Stimulated activated CD8-positive, alpha-beta memory T cell treated with anti-CD3 and anti-CD28 coated beads, Interleukin-4, amount 100 ng/mL, for 48 hours (primary cell): ENCODE results near the gene FSTL5.

ENCODE experiments used
- DNase-seq: peaks from one replicate; pipeline ENCODE4 v3.0.0-alpha.2; 2020

The FSTL5 gene

DNA sequence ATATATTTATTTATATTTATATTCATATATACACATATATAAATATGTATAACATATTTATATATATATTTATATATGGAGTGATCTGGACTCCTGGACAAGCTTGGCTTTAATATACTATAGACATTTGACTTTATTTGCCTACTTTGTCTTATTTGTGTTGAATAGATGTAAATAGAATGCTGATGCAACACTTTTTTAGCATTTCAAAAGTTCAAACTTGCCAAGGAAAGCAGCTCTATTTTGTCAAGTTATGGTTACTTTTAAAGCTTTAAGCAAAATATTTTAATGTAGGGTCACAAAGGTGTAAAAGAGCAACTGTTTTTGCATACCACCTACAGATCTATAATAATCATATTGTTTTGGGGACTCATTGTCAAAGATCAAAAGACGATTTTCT, 61.1 kb downstream of the FSTL5 start:
- no peak for DNase-seq

DNA sequence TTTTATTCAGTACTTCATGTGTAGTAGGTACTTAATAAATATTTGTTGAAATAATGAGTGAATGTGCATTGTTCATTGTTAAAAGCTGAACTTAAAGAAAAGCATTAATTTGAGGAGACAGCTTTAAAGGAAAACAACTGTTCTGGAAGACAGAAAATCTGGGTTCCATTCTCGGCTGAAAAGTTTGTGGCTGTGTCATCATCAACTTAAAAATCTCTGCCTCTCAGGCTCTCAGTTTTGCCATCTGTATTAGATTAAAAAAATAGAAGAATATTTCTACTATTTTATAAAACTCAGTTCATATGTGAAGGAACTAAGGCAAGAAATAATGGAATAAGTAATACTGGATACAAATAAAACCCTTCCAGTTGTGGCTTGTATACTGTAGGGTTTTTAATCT, 62.5 kb downstream of the FSTL5 start:
- DNase-seq, result no peak

DNA sequence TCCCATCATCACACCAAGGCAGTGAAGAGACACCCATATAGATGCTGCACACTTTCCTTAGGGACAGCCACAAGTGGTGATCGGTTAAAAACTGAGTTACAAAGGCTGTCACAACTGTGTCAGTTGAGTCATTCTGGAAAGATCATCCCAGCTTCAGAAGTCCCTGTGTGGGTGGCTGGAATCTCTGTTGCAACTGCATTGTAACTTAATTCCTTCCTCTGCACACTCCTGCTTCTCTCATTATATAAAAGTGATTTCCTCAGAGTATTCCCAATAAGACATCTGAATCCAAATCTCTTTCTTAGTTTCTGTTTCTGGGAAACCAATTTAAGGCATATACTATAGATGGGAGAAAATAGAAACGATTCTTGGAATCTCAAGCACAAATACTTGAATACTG, 88.1 kb downstream of the FSTL5 start:
- DNase-seq, result no peak

DNA sequence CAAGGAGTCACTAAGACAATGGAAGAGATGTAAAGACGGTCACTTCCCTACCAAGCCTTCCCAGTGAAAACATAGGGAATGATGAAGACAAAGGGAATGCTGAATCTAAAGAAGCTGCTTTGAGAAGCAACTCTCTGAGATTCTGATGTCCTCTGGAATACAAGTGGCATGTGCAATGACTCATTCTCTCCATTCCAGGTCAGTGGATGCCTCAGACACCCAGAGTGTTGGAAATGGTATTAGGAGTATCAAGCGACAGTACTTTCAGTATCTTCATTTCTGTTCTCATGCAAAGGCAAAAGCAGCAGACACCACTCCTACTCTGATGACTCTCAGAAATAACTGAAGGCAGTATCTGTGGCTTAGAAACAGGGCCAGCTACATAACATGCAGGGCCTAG, 102.6 kb downstream of the FSTL5 start:
- no peak for DNase-seq

DNA sequence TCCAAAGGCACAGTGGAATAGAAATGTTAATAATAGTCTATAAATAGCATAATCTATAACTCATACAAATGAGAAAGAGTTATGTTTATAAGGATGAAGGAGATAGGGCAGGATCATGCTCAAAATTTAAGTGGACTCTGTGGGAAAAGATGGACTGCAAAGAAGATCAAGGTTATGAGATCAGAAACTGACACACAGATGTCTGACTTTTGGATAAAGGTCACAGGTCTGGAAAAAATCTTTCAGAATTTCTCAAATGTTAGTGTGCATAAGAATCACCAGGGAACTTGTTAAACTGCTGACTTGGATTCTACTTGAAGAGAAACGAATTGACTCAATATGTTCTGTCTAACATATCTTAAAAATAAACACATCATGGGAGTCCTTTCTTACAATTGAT, 104.1 kb downstream of the FSTL5 start:
- DNase-seq, result no peak

DNA sequence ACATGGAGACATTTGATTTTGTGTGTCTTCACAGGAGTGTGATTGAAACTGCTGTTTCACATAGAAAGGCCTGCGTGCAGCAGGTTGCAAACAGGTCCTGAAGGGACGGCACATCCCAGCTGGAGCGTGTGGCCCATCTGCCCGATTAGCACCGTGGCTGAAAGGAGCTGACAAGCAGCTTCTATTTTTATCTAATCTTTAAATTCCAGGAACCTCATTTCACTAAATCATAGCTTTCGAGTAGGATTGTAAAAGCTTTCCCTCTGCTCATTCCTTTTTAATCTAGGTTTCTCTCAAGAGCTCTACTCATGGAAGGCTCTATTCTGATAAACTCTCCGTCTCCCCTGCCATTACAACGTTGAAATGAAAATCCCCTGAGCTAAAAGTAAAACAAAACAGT, 106.8 kb downstream of the FSTL5 start:
- DNase-seq, result no peak

DNA sequence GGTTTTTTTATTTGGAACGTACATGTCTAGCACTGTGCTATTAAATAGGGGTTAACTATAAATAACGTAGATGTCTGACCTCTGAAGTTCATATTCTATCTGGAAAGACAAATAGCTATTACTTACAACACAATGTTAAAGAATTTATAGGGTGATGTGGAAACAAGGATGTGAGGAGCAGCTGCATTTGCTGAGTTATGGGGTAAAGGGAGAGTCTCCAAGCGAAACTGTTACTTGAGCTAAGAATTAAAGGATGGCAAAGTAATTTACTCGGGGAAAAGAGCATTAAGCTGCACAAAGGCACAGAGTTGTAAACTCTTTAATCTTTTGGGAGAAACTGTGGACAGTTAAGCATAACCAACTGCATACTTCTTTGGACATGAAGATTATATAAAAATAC, 117.7 kb downstream of the FSTL5 start:
- no peak for DNase-seq

DNA sequence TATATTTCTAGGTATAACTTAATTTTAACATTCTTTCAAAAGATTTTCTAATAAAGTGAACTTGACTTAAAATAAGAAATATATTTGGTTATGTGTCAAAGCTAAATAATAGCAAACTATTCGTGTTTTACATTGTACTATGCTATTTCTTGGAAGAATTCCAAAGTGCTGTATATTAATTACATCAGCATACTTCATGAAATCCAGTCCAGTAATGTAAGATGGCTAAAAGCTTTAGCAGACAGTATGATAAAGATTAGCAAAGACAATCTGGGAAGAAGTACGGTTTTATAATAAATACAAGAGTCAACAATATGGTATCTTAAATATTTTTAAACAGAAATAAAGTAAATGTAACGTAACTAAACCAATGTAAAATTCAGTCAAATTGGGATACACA, 125.7 kb downstream of the FSTL5 start:
- no peak for DNase-seq

DNA sequence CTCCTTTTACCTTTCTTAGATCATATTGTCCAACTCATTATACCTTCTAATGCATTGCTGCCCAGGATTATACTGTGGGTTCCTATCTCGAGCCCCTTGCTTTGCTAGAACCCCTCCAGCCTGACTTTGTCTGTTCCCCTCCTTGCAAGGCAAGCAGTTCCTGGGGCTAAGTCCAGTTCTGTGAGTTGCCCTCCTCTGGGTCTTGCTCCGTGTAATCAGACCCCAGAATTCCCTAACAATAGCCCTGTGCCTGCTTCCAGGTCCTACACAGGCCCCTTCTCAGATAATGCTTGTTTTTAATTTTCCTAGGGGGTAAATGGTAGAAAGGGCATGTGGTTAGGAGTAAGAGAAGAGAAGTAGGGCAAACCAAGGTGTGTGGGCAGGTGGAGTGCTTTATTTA, 145.9 kb downstream of the FSTL5 start:
- no peak for DNase-seq

DNA sequence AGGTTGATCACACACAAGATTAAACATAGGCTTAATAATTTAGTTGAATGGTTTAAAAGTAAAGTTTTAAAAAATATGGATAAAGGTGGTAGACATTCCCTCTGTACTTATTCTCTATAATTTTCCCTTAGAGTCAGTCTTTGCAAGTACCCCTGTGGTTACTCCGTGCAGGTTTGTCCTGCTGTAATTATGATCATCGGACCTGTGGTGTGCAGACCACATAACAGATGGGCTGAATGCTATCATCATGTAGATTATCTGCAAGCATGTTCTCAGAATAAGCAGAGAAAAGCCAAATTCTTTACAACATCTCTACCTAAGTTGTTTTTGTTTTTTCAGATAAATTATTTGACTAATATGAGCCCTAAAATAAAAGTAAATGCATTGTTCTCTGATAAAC, 146.8 kb downstream of the FSTL5 start:
- no peak for DNase-seq

DNA sequence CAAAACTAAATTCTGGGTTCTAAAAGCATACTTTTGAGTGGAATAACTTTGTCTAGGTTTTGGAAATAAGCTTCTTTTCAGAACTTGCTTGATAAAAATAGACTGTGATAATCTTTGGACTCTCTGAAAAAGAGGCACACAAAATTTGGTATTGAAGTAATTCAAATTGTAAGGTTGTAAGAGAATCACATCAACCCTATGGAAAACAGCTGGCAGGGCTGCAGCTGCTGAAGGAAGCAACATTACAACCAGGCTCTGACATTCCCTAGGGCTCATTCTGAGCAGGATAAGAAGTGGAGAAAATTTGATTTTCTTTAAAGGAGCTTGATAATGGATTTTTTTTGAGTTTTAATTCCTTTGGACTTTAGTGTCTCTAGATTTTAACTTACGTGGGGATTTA, 147.6 kb downstream of the FSTL5 start:
- DNase-seq, result no peak

DNA sequence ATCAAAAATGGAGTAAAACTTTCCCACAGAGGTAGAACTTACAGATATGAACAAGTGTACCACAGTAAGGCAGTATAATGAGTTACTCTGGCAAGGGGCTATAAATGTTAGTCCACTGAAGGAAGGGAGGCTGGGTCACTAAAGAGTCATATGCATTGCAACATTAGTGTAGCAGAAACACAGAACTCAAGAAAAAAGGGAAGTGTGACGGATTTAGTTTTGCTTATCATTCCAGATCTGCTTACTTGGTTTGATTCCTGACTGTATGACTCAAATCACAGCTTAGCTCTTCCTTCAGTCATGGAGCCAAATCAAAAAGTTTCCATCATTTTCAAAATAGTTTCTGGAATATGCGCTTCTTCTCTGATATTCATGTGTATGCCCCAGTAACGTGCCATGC, 148.7 kb downstream of the FSTL5 start:
- no peak for DNase-seq

DNA sequence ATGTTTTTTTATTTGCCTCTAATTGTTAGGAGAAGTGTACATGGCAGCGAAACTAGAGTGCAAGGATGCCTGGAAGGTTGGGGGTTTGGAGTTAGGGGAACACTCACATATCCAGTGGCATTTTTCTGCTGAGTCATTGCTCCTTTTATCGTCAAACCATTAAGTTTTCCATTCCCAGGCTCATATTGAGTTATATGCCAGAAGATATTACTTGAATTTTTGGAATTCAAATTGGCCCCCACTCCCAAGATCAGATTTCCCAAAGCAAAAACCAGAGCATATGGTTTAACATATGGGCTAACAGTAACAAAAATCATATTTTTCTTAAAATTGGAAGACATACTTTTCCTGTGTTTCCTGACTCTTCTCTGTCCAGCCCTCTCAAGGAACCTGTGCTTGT, 152.7 kb downstream of the FSTL5 start:
- DNase-seq, result no peak

DNA sequence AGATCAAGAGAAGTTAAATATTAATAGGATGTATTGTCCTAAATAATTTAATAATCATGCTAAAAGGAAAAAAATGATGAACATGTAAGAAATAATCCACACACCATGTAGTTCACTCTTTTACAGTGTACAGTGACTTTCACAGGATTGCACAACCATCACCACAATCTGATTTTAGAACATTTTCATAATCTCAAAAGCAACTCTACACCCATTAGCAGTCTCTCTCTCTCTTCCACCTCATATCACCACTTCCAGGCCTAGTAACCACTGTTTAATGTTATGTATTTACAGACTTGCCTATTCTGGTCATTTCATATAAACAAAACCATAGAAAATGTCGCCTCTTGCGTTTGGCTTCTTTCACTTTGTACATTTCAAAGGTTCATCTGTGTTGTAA, 153.4 kb downstream of the FSTL5 start:
- no peak for DNase-seq

DNA sequence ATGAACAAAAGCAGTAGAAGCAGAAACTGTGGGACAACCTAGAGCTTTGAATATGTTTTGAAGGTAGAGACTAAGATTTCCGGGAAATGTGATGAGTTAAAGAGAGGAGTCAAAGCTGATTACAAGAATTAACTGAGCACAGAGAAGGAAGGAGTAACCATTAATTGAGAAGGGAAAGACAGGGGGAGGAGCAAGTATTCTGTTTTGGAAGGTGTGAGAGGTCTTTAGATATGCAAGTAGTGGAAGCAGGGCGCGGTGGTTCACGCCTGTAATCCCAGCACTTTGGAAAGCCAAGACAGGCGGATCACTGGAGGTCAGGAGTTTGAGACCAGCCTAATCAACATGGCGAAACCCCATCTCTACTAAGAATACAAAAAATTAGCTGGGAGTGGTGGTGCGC, 171.5 kb downstream of the FSTL5 start:
- no peak for DNase-seq

DNA sequence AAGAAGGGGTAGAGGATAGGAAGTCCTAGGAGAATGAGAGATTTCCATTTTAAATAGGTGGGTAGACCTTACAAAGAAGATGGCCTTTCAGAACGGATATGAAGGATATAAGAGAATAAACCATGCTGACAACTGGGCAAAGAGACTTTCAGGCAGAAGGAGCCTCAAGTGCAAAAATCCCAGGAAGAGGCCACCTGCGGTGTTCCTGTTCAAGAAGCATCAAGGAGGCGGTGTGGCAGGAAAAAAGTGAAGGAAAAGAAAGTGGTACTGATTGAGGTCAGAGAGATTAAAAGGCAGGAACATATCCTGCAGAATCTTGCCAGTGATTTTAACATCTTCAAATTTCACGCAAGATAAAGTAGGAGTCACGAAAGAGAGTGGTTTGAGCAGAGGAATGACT, 172.0 kb downstream of the FSTL5 start:
- no peak for DNase-seq

DNA sequence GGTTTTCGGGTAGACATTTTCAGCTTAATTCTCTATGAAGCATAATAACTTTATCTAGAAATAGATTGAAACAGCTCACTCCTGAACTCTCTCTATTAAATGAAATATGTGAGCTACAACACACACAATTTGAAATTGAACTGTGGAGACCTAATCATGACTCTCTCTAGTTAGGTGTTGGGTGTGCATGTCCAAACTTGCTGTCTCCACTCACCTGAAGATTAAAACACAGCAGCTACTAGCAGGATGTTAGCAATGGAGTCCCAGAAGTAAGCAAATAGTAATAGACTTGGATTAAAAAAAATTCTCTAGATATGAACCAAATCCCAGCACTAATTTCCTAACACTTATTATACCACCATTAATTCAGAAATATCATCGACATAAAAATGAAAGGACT, 173.1 kb downstream of the FSTL5 start:
- no peak for DNase-seq

DNA sequence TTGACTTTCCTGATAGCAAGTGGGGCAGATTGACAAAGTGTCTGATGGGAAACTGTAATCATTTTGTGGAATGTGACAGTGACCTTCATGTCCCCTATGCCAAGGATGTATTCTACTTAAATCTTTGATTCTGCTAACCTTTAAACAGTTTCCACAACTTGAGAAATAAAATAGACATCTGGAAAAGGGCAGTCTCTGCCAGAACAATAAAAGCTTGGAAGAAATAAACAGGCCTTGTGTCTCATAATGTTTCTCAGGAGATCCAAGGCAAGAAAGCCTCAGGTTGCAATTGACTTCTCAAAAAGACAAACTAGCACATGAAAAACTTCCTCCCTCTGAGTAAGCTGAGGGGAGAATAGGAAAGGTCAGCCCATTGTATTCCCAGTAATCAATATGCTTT, 174.9 kb downstream of the FSTL5 start:
- DNase-seq, result no peak

DNA sequence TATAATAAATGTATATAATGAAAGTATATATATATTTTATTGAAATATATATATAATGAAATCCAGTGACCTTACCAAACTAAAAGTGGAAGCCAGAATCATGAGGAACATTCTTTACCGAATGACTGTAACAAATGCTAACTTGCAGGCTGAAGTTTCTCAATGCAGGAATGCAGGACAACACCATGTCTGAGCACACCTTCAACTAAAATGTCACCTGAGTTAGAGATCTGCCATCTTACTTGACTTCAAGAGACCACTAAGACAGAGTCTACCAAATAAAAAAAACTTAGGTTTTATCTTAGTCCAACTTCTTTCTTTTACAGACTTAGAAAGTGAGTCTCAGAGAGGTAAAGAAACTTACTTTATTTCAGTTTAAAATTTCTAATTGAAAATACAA, 176.2 kb downstream of the FSTL5 start:
- no peak for DNase-seq

DNA sequence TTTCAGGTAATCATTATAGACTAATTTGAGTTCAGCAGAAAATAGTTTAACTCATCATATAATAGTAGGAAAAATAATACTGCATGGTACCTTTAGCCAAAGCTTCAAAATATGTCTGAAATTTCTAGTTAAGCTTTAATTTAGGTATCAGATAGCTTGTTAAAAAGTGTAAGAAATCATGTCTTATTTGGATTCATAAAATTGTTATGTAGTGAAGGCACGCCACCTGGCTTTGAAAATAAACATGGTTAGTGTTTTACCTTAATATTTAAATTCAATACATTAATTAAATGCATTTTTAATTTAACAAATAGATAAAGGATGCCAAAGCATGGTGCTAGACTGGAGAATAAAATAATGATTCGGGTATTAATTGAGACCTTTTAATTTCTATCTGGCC, 211.4 kb downstream of the FSTL5 start:
- no peak for DNase-seq

DNA sequence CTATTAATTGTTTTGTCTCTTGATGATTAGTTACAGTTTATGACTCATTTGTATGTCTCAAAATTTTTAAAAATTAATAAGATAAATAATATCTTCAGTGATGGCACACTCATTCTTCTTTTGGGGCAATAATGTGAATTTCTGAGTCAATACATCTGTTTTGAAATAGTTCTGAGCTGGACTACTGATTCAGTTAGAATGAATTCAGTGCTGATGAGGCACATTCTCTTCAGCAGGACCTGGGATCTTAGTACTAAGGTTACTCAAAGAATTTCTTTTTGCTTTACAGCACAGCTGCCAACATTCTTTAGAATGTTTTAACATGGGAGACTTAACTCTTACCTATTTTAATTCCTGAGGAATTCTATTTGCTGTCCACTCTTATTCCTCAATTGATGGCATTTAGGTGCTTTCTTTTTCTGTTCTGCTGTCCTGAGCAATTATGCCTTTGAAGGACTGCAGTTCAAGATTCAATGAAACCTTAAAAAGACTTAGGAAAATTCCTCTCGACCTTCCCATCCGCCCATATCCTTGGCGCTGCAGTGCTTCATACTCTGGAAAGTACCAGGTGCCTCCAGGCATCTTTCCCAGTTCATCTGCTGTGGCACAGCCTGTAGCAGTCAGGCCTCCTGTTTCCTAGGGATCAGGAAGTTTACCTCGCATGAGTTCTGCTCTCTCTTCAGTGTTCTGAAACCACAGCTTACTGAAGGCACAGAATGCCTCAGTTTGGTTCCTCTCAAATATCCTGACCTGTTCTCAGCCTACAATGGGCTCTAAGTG, 213.7 kb downstream of the FSTL5 start:
- no peak for DNase-seq

DNA sequence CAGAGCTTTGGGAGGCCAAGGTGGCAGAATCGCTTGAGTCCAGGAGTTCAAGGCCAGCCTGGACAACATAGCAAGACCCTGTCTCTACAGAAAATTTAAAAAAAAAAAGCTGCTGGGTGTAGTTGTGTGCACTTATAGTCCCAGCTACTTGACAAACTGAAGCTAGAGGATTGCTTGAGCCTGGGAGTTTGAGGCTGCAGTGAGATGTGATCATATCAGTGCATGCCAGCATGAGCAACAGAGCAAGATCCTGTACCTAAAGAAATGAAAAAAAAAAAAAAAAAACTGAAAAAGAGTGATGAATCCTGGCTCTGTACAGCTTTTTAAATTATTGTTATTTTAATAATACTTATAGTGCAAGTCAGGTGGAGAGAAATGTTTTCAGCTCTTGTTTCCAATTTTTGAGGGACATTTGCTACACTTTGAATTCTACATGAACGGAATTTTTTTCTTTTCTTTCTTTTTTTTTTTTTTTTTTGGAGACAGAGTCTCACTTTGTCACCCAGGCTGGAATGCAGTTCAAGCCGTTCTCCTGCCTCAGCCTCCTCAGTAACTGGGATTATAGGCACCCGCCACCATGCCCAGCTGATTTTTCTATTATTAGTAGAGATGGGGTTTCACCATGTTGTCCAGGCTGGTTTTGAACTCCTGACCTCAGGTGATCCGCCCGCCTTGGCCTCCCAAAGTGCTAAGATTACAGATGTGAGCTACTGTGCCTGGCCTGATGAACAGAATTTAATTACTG, 215.6 kb downstream of the FSTL5 start:
- no peak for DNase-seq

DNA sequence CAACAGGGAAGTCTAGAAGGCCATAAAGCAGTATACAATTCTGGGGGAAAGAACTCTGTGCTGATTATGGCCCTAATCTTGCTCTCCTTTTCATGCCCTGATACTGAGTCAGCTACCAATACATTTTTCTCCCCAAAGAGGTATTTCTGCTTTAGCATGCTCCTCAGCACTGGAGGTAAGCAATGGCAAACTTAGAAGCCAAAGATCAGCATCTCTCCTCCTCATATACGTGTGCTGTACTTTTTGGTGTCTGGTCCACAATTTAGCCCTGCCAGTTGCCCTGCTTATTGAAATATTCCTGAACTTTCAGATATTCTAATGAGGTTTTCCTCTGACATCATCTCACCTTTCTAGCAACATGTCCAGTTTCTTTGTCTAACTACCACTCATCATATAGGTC, 226.2 kb downstream of the FSTL5 start:
- no peak for DNase-seq

DNA sequence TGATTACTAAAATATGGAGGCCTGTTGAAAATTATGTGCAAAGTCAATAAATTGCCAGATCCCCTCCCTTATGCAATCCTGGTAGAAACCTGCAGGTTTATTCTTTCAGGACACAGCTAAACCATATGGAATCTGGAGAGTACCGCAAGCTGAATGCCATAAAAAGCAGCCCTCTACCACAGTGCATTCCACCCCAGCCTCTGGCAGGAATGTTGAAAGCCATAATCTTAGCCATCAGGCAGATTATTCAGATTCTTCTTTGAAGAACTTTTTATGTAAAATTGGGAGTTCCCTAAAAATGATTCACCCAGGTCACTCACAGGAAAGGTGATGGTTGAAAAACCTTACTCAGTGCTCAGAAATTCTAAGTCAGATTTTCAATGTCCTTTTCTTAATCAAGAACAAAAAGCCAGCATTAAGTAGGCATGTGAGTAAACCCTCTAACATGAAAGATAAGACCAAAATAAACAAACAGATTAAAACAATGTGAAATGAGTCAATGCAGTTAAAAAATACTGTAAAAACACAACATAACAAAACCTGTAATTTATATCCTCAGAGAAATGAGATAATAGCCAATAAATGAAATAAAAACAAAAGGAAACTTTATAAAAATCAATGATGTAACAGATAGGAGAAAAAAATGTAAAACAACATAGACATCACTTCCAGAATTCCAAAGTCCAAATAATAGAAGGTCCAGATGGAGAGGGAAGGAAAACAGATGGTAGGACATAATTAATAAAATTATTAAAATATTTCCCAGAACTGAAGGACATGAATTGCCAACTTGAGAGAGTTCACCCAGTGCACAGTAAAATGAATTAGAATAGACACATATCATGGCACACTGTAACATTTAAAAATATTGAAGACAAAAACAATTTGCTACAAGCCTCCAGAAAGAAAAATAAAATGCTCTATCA, 226.9 kb downstream of the FSTL5 start:
- no peak for DNase-seq
